Suprapubic skin (tissue), 4 donors: ENCODE measurements around the gene SSBP1. TPM values are rescaled to one million over a fixed set of nuclear protein-coding genes. Genes with fewer than 3 reads are reported as not detected.
"Not testable (repeated sequence)": the region's sequence is repeated elsewhere in the genome, so short reads cannot be mapped to it uniquely, and the experiment has no call there.

ENCODE experiments used
- DNase-seq, 2 donors: peaks; one replicate each; pipeline ENCODE4 v3.0.0-alpha.2; 2019; ENCODE audit warnings: low spot score in 2 of 2
- H3K27ac ChIP-seq: fragments of 200-600 bp; sonication (generic); one replicate; pipeline ENCODE4 v1.5.1; 2019
- H3K27me3 ChIP-seq: fragments of 200-600 bp; sonication (generic); one replicate; pipeline ENCODE4 v1.5.1; 2019
- H3K36me3 ChIP-seq: fragments of 200-600 bp; sonication (generic); one replicate; pipeline ENCODE4 v1.5.1; 2019
- H3K4me1 ChIP-seq: fragments of 200-600 bp; sonication (generic); one replicate; pipeline ENCODE4 v1.5.1; 2019
- H3K4me3 ChIP-seq: fragments of 200-600 bp; sonication (generic); one replicate; pipeline ENCODE4 v1.5.1; 2019; ENCODE audit warnings: mild to moderate bottlenecking
- H3K9me3 ChIP-seq: fragments of 200-600 bp; sonication (generic); one replicate; pipeline ENCODE4 v1.5.1; 2019
- CTCF ChIP-seq, 2 donors: fragments of 200-600 bp in 1 of 2; fragments of 450-650 bp in 1 of 2; sonication (generic) in 1 of 2; IDR thresholded peaks; one replicate each; pipeline ENCODE4 v1.5.1; 2016 to 2019; ENCODE audit warnings: antibody characterized with exemption in 2 of 2, mild to moderate bottlenecking in 1 of 2, moderate library complexity in 1 of 2
- EP300 ChIP-seq: sonication (generic); formaldehyde crosslinking; IDR thresholded peaks from one replicate; pipeline ENCODE4 v1.6.1; 2017; ENCODE audit warnings: antibody characterized with exemption
- POLR2A ChIP-seq, 2 donors: fragments of 450-650 bp; IDR thresholded peaks; one replicate each; pipeline ENCODE4 v1.6.1; 2017; ENCODE audit warnings: antibody characterized with exemption in 2 of 2, mild to moderate bottlenecking in 2 of 2, moderate library complexity in 2 of 2
- POLR2AphosphoS5 ChIP-seq, 3 donors: sonication (generic); formaldehyde crosslinking; IDR thresholded peaks; one replicate each; pipeline ENCODE4 v1.6.1; 2017; ENCODE audit warnings: antibody characterized with exemption in 3 of 3
- WGBS: methylation state at CpG from one replicate; pipeline ENCODE4 v1.1.5; 2018; 5-methylcytosine and 5-hydroxymethylcytosine counted together
- total RNA-seq, 4 donors: library from RNA; depleted of rRNA; stranded (reverse); fragments of >200 nt; gene quantifications; one replicate each; pipeline ENCODE4 v1.1.0, GENCODE V29; 2016

SSBP1 gene
- total RNA-seq, 4 donors from 2014 or later, result 71.8 to 105 (median 92.8) TPM

- no peak overlapping the region for H3K4me3 ChIP-seq
- peaks cover 19% of the 10 kb centered on the region for H3K9me3 ChIP-seq
- no peaks in the 10 kb centered on the region for H3K4me1 ChIP-seq
- peaks cover 97% of the 10 kb centered on the region for H3K36me3 ChIP-seq
- no peak for DNase-seq
- H3K27ac ChIP-seq, result no peak overlapping the region
- H3K27me3 ChIP-seq, result no peaks in the 10 kb centered on the region
- no peak for TF ChIP-seq POLR2A (IDR thresholded peaks at IDR 0.05)
- TF ChIP-seq POLR2AphosphoS5 (IDR thresholded peaks at IDR 0.05), result no peak
- TF ChIP-seq EP300, result no peak
- TF ChIP-seq CTCF (IDR thresholded peaks at IDR 0.05), result no peak
- WGBS, result 96% methylated on average over 2 of the region's 2 CpGs
Measured at GRCh38 chr7:141748396-141748795, 10.2 kb downstream of the SSBP1 start.

- WGBS, result 98% methylated on average over 10 of the region's 10 CpGs
- H3K4me3 ChIP-seq, H3K4me1 ChIP-seq, H3K27me3 ChIP-seq, DNase-seq, H3K27ac ChIP-seq: not testable (repeated sequence)
- Histone ChIP-seq H3K9me3 (peaks cover 19% of the 10 kb centered on the region), H3K36me3 (peaks cover 81% of the 10 kb centered on the region)
Measured at GRCh38 chr7:141751904-141752303, 13.7 kb downstream of the SSBP1 start.

GRCh38 chr7:141752634-141753033 is 14.5 kb downstream of the SSBP1 start:
- TF ChIP-seq EP300 (no peak), POLR2AphosphoS5 (IDR thresholded peaks at IDR 0.05) (no peak), CTCF (IDR thresholded peaks at IDR 0.05) (no peak), POLR2A (IDR thresholded peaks at IDR 0.05) (no peak)
- DNase-seq, result no peak
- no peak overlapping the region for H3K27ac ChIP-seq
- H3K27me3 ChIP-seq, result no peaks in the 10 kb centered on the region
- H3K4me3 ChIP-seq, result no peak overlapping the region
- H3K36me3 ChIP-seq, result peaks cover 81% of the 10 kb centered on the region
- 96% methylated on average over 13 of the region's 13 CpGs for WGBS
- H3K9me3 ChIP-seq, result peaks cover 19% of the 10 kb centered on the region
- no peaks in the 10 kb centered on the region for H3K4me1 ChIP-seq

GRCh38 chr7:141754939-141755338 is 16.8 kb downstream of the SSBP1 start:
- Histone ChIP-seq H3K36me3 (peaks cover 75% of the 10 kb centered on the region), H3K27me3 (no peaks in the 10 kb centered on the region), H3K27ac (no peak overlapping the region), H3K4me1 (no peaks in the 10 kb centered on the region), H3K9me3 (peaks cover 19% of the 10 kb centered on the region), H3K4me3 (no peak overlapping the region)
- DNase-seq, result no peak
- WGBS, result 79% methylated on average over 6 of the region's 6 CpGs
- TF ChIP-seq EP300 (no peak), POLR2AphosphoS5 (IDR thresholded peaks at IDR 0.05) (no peak), POLR2A (IDR thresholded peaks at IDR 0.05) (no peak), CTCF (IDR thresholded peaks at IDR 0.05) (peak in 1 of 2 donors; percentile 17)

GRCh38 chr7:141763797-141764196 is 25.6 kb downstream of the SSBP1 start, which contains the start of gene TAS2R3:
Gene TAS2R3, plus strand, starts transcription at chr7:141764097. Its CDS starts 62 bp downstream, at chr7:141764159.
- 96% methylated on average over 3 of the region's 3 CpGs for WGBS
- Histone ChIP-seq H3K36me3 (peaks cover 39% of the 10 kb centered on the region), H3K27ac (no peak within 1 kb of the TSS), H3K4me3 (no peak within 1 kb of the TSS), H3K27me3 (no peaks in the 10 kb centered on the region), H3K9me3 (no peaks in the 10 kb centered on the region), H3K4me1 (no peaks in the 10 kb centered on the region)
- TF ChIP-seq EP300 (no peak), CTCF (IDR thresholded peaks at IDR 0.05) (no peak), POLR2A (IDR thresholded peaks at IDR 0.05) (no peak), POLR2AphosphoS5 (IDR thresholded peaks at IDR 0.05) (no peak)
- DNase-seq, result no peak

- H3K4me1 ChIP-seq, H3K36me3 ChIP-seq, H3K9me3 ChIP-seq, H3K4me3 ChIP-seq, DNase-seq, H3K27me3 ChIP-seq, H3K27ac ChIP-seq: not testable (repeated sequence)
- WGBS, result 99% methylated on average over 3 of the region's 3 CpGs
Measured at GRCh38 chr7:141770083-141770583, 32.0 kb downstream of the SSBP1 start.
